Karpas-422 (cell line): ENCODE measurements around the gene MCRIP1. TPM values are rescaled to one million over a fixed set of nuclear protein-coding genes. Genes with fewer than 3 reads are reported as not detected.

ENCODE experiments used
- DNase-seq: peaks from one replicate; pipeline ENCODE4 v3.0.0-alpha.2; 2015
- H2AFZ ChIP-seq: fragments of 200-600 bp; sonication (generic); 2 replicates; pipeline ENCODE4 v1.6.1; 2014; ENCODE audit warnings: antibody characterized with exemption, low read length, mixed read lengths
- H3K27ac ChIP-seq: fragments of 200-600 bp; sonication (generic); 2 replicates; pipeline ENCODE4 v1.5.1; 2014; ENCODE audit warnings: mild to moderate bottlenecking, low read length, moderate library complexity
- H3K27me3 ChIP-seq: fragments of 200-600 bp; sonication (generic); 2 replicates; pipeline ENCODE4 v1.6.1; 2014; ENCODE audit warnings: low read length, mixed read lengths
- H3K36me3 ChIP-seq: fragments of 200-600 bp; sonication (generic); 2 replicates; pipeline ENCODE4 v1.6.1; 2014; ENCODE audit warnings: low read length, mixed read lengths; ENCODE audit not compliant: insufficient read depth
- H3K4me1 ChIP-seq: fragments of 200-600 bp; sonication (generic); 2 replicates; pipeline ENCODE4 v1.6.1; 2014; ENCODE audit warnings: mild to moderate bottlenecking, low read length, mixed read lengths
- H3K4me2 ChIP-seq: fragments of 200-600 bp; sonication (generic); 2 replicates; pipeline ENCODE4 v1.6.1; 2014; ENCODE audit warnings: low read length, low read depth, mild to moderate bottlenecking; ENCODE audit not compliant: poor library complexity, severe bottlenecking
- H3K4me3 ChIP-seq: fragments of 200-600 bp; sonication (generic); 2 replicates; pipeline ENCODE4 v1.5.1; 2014; ENCODE audit warnings: mild to moderate bottlenecking, antibody characterized with exemption, low read length, mixed read lengths
- H3K79me2 ChIP-seq: fragments of 200-600 bp; sonication (generic); 2 replicates; pipeline ENCODE4 v1.6.1; 2014; ENCODE audit warnings: mild to moderate bottlenecking, low read length, mixed read lengths
- H3K9ac ChIP-seq: fragments of 200-600 bp; sonication (generic); 2 replicates; pipeline ENCODE4 v1.6.0; 2014; ENCODE audit warnings: low read length
- H3K9me2 ChIP-seq: fragments of 200-600 bp; sonication (generic), shearing (Covaris generic); replicated peaks from 2 replicates; pipeline ENCODE4 v1.6.0; 2014; ENCODE audit warnings: mild to moderate bottlenecking, low read length, moderate library complexity; ENCODE audit not compliant: insufficient read depth
- H3K9me3 ChIP-seq: fragments of 300-700, 200-600 bp; sonication (generic); 2 replicates; pipeline ENCODE4 v1.6.1; 2014; ENCODE audit warnings: low read length, mixed read lengths
- H4K20me1 ChIP-seq: fragments of 200-600 bp; sonication (generic); 2 replicates; pipeline ENCODE4 v1.6.1; 2014; ENCODE audit warnings: mild to moderate bottlenecking, antibody characterized with exemption, low read length, low read depth; ENCODE audit not compliant: insufficient read depth
- total RNA-seq: library from RNA; depleted of rRNA; stranded (reverse); fragments of >200 nt; shearing (Covaris generic); gene quantifications from 2 replicates; pipeline ENCODE4 v1.2.3, GENCODE V29; 2014; ENCODE audit warnings: low replicate concordance

MCRIP1 gene
- total RNA-seq, 1 experiment from 2014 or later, result 55.9 TPM

GRCh38 chr17:81865358-81865732, 32.3 kb upstream of the MCRIP1 start:
- Histone ChIP-seq H3K79me2 (peaks cover 38% of the 10 kb centered on the region), H4K20me1 (peaks cover 14% of the 10 kb centered on the region; the same call in 1 of the 2 replicates), H3K27me3 (no peaks in the 10 kb centered on the region), H3K9me3 (no peaks in the 10 kb centered on the region), H3K36me3 (peaks cover 18% of the 10 kb centered on the region; the same call in 1 of the 2 replicates), H3K4me2 (no peak overlapping the region), H2AFZ (no peak overlapping the region), H3K27ac (no peak overlapping the region), H3K9me2 (no peaks in the 10 kb centered on the region), H3K4me3 (no peak overlapping the region), H3K4me1 (peaks cover 49% of the 10 kb centered on the region), H3K9ac (no peak overlapping the region)
- no peak for DNase-seq

GRCh38 chr17:81863833-81864768, 31.0 kb upstream of the MCRIP1 start:
- H3K4me3 ChIP-seq, result no peak overlapping the region
- H4K20me1 ChIP-seq, result peaks cover 13% of the 10 kb centered on the region
- no peaks in the 10 kb centered on the region for H3K27me3 ChIP-seq
- no peak for DNase-seq
- no peaks in the 10 kb centered on the region for H3K9me3 ChIP-seq
- H3K4me1 ChIP-seq, result peaks cover 44% of the 10 kb centered on the region
- no peak overlapping the region for H3K9ac ChIP-seq
- peaks cover 42% of the 10 kb centered on the region for H3K79me2 ChIP-seq
- no peaks in the 10 kb centered on the region for H3K9me2 ChIP-seq
- peaks cover 17% of the 10 kb centered on the region; the same call in 1 of the 2 replicates for H3K36me3 ChIP-seq
- H3K4me2 ChIP-seq, result no peak overlapping the region
- no peak overlapping the region for H3K27ac ChIP-seq
- no peak overlapping the region for H2AFZ ChIP-seq

GRCh38 chr17:81863123-81863675, 30.1 kb upstream of the MCRIP1 start:
- H3K27ac ChIP-seq, result no peak overlapping the region

GRCh38 chr17:81860756-81861568, 27.9 kb upstream of the MCRIP1 start:
- Histone ChIP-seq H2AFZ (no peak overlapping the region), H3K79me2 (peaks cover 60% of the 10 kb centered on the region), H3K9ac (peak overlapping the region; percentile 94), H4K20me1 (peaks cover 19% of the 10 kb centered on the region), H3K9me3 (no peaks in the 10 kb centered on the region), H3K27ac (peak overlapping the region; percentile 69; the same call in 1 of the 2 replicates), H3K4me2 (peak overlapping the region; percentile 91), H3K9me2 (no peaks in the 10 kb centered on the region), H3K4me1 (peaks cover 30% of the 10 kb centered on the region), H3K27me3 (no peaks in the 10 kb centered on the region), H3K36me3 (peaks cover 29% of the 10 kb centered on the region; the same call in 1 of the 2 replicates), H3K4me3 (peak overlapping the region; percentile 97)
- DNase-seq, result peak; percentile 100

More at GRCh38 chr17:81863123-81863675, 30.1 kb upstream of the MCRIP1 start:
- Histone ChIP-seq H3K79me2 (peaks cover 51% of the 10 kb centered on the region), H3K4me2 (peak overlapping the region; percentile 91), H3K4me1 (peaks cover 44% of the 10 kb centered on the region), H3K9me2 (no peaks in the 10 kb centered on the region), H3K9ac (0 out of 2 replicates have a peak overlapping the region, but pooled peaks have one; percentile 12), H4K20me1 (peaks cover 18% of the 10 kb centered on the region), H3K27me3 (no peaks in the 10 kb centered on the region), H3K4me3 (no peak overlapping the region), H3K9me3 (no peaks in the 10 kb centered on the region), H2AFZ (no peak overlapping the region), H3K36me3 (peaks cover 22% of the 10 kb centered on the region; the same call in 1 of the 2 replicates)
- no peak for DNase-seq

- H3K9me2 ChIP-seq, result no peaks in the 10 kb centered on the region
- H3K36me3 ChIP-seq, result peaks cover 30% of the 10 kb centered on the region; the same call in 1 of the 2 replicates
- peaks cover 60% of the 10 kb centered on the region for H3K79me2 ChIP-seq
- peak within 1 kb of the TSS; percentile 69 for H3K27ac ChIP-seq
- peaks cover 19% of the 10 kb centered on the region for H4K20me1 ChIP-seq
- no peaks in the 10 kb centered on the region for H3K27me3 ChIP-seq
- H3K4me2 ChIP-seq, result peak within 1 kb of the TSS; percentile 91
- H3K9me3 ChIP-seq, result no peaks in the 10 kb centered on the region
- H3K4me1 ChIP-seq, result peaks cover 30% of the 10 kb centered on the region
- no peak for DNase-seq
- H3K9ac ChIP-seq, result peak within 1 kb of the TSS; percentile 98
- H2AFZ ChIP-seq, result no peak within 1 kb of the TSS
- peak within 1 kb of the TSS; percentile 97 for H3K4me3 ChIP-seq
Observed at GRCh38 chr17:81859906-81860755, 27.0 kb upstream of the MCRIP1 start, which contains the start of gene P4HB. TSS of gene P4HB (minus strand) at chr17:81860535. CDS start at chr17:81860471, 64 bp downstream.

GRCh38 chr17:81858967-81859905, 26.1 kb upstream of the MCRIP1 start:
- Histone ChIP-seq H3K27me3 (no peaks in the 10 kb centered on the region), H3K27ac (peak overlapping the region; percentile 7; the same call in 1 of the 2 replicates), H3K4me1 (peaks cover 30% of the 10 kb centered on the region), H3K9me2 (no peaks in the 10 kb centered on the region), H2AFZ (no peak overlapping the region), H3K4me3 (peak overlapping the region; percentile 85), H3K9me3 (no peaks in the 10 kb centered on the region), H3K9ac (peak overlapping the region; percentile 98), H3K4me2 (peak overlapping the region; percentile 81), H4K20me1 (peaks cover 19% of the 10 kb centered on the region), H3K36me3 (peaks cover 39% of the 10 kb centered on the region; the same call in 1 of the 2 replicates), H3K79me2 (peaks cover 58% of the 10 kb centered on the region)
- no peak for DNase-seq
